WTC11 (cell line): ENCODE data around the gene IZUMO4. TPM values are rescaled to one million over a fixed set of nuclear protein-coding genes. Genes with fewer than 3 reads are reported as not detected.

Source experiments
- ATAC-seq: fragments of 200-7000 bp; cut with Tn5 transposase; 2 replicates; pipeline ENCODE4 v1.10.0; 2021; ENCODE audit warnings: mild to moderate bottlenecking, moderate library complexity
- CTCF ChIA-PET: fragments of 300-600 bp; sonication (Branson Sonifier 250); formaldehyde crosslinking; loops from one replicate; lab custom pipeline; 2021; ENCODE audit warnings: antibody characterized with exemption; lab: Charles Lee
- POLR2A ChIA-PET: fragments of 350-600 bp; sonication (Branson Sonifier 250); formaldehyde crosslinking; loops from one replicate; lab custom pipeline; 2021; ENCODE audit warnings: antibody characterized with exemption; lab: Charles Lee
- DNase-seq: peaks from one replicate; pipeline ENCODE4 v3.0.0; 2021; ENCODE audit warnings: low spot score
- H3K27ac Mint-ChIP-seq: 2 replicates; pipeline ENCODE4 v1.8.0; 2021; ENCODE audit warnings: mixed read lengths
- H3K27me3 Mint-ChIP-seq: 2 replicates; pipeline ENCODE4 v1.8.0; 2021; ENCODE audit warnings: low read depth, mild to moderate bottlenecking, moderate library complexity, mixed read lengths
- H3K36me3 Mint-ChIP-seq: 2 replicates; pipeline ENCODE4 v1.8.0; 2021; ENCODE audit warnings: mixed read lengths
- H3K4me1 Mint-ChIP-seq: 2 replicates; pipeline ENCODE4 v1.8.0; 2022; ENCODE audit warnings: mixed read lengths
- H3K4me3 Mint-ChIP-seq: 2 replicates; pipeline ENCODE4 v1.8.0; 2021; ENCODE audit warnings: mild to moderate bottlenecking, moderate library complexity, mixed read lengths
- H3K9me3 Mint-ChIP-seq: 2 replicates; pipeline ENCODE4 v1.8.0; 2021; ENCODE audit warnings: mixed read lengths
- CREB1 ChIP-seq: sonication (generic); formaldehyde crosslinking; IDR thresholded peaks from 2 replicates; pipeline ENCODE4 v1.8.0; 2023; ENCODE audit warnings: mild to moderate bottlenecking, missing genetic modification reagents
- FOXP1 ChIP-seq: sonication (generic); formaldehyde crosslinking; IDR thresholded peaks from 2 replicates; pipeline ENCODE4 v1.8.0; 2022; ENCODE audit warnings: missing genetic modification reagents, mild to moderate bottlenecking, moderate library complexity, borderline replicate concordance
- JAZF1 ChIP-seq: fragments of 250-450 bp; sonication (Bioruptor Pico); IDR thresholded peaks from 2 replicates; pipeline ENCODE4 v1.9.0; 2021; ENCODE audit warnings: moderate library complexity, mild to moderate bottlenecking, inconsistent platforms
- KAT7 ChIP-seq: sonication (generic); formaldehyde crosslinking; IDR thresholded peaks from 2 replicates; pipeline ENCODE4 v1.8.1; 2023; ENCODE audit warnings: missing genetic modification reagents, mild to moderate bottlenecking, borderline replicate concordance
- MXD4 ChIP-seq: fragments of 250-450 bp; sonication (Bioruptor Pico); IDR thresholded peaks from 2 replicates; pipeline ENCODE4 v1.8.0; 2021; ENCODE audit warnings: mild to moderate bottlenecking, moderate library complexity, borderline replicate concordance
- NFE2L1 ChIP-seq: sonication (generic); formaldehyde crosslinking; IDR thresholded peaks from 2 replicates; pipeline ENCODE4 v1.8.1; 2023; ENCODE audit warnings: missing genetic modification reagents
- RELA ChIP-seq: sonication (generic); formaldehyde crosslinking; IDR thresholded peaks from 2 replicates; pipeline ENCODE4 v1.8.1; 2022; ENCODE audit warnings: missing genetic modification reagents, mild to moderate bottlenecking, borderline replicate concordance
- SOX15 ChIP-seq: fragments of 250-450 bp; sonication (Bioruptor Pico); IDR thresholded peaks from 2 replicates; pipeline ENCODE4 v1.9.0; 2021; ENCODE audit warnings: mild to moderate bottlenecking
- ZNF219 ChIP-seq: sonication (generic); formaldehyde crosslinking; IDR thresholded peaks from 2 replicates; pipeline ENCODE4 v1.8.0; 2023; ENCODE audit warnings: missing genetic modification reagents, mild to moderate bottlenecking, borderline replicate concordance
- ZNF232 ChIP-seq: sonication (generic); formaldehyde crosslinking; IDR thresholded peaks from 2 replicates; pipeline ENCODE4 v1.8.0; 2022; ENCODE audit warnings: mild to moderate bottlenecking, missing genetic modification reagents
- total RNA-seq: library from RNA; stranded (reverse); gene quantifications from 3 replicates; pipeline ENCODE4 v1.2.3, GENCODE V29; 2021
- TF ChIP-seq, protein P1 (sequence below): fragments of 250-450 bp; sonication (Bioruptor Pico); IDR thresholded peaks from 2 replicates; pipeline ENCODE4 v1.8.0; 2021; ENCODE audit warnings: mild to moderate bottlenecking
- TF ChIP-seq, protein P2 (sequence below): sonication (generic); formaldehyde crosslinking; IDR thresholded peaks from 2 replicates; pipeline ENCODE4 v1.8.0; 2022; ENCODE audit warnings: mild to moderate bottlenecking, missing genetic modification reagents
- TF ChIP-seq, protein P3 (sequence below): sonication (generic); formaldehyde crosslinking; IDR thresholded peaks from 2 replicates; pipeline ENCODE4 v1.8.1; 2023; ENCODE audit warnings: mild to moderate bottlenecking, missing genetic modification reagents
- TF ChIP-seq, protein P4 (sequence below): sonication (generic); formaldehyde crosslinking; IDR thresholded peaks from 2 replicates; pipeline ENCODE4 v1.8.0; 2022; ENCODE audit warnings: missing genetic modification reagents
- TF ChIP-seq, protein P5 (sequence below): sonication (generic); formaldehyde crosslinking; IDR thresholded peaks from 2 replicates; pipeline ENCODE4 v1.8.0; 2023; ENCODE audit warnings: missing genetic modification reagents, mild to moderate bottlenecking, borderline replicate concordance
- TF ChIP-seq, protein P6 (sequence below): sonication (generic); formaldehyde crosslinking; IDR thresholded peaks from 2 replicates; pipeline ENCODE4 v1.8.1; 2022; ENCODE audit warnings: missing genetic modification reagents, borderline replicate concordance
- TF ChIP-seq, protein P7 (sequence below): sonication (generic); formaldehyde crosslinking; IDR thresholded peaks from 2 replicates; pipeline ENCODE4 v1.8.1; 2023; ENCODE audit warnings: mild to moderate bottlenecking, missing genetic modification reagents, moderate library complexity

IZUMO4 gene
- total RNA-seq, 1 experiment from 2014 or later: 1.9 TPM

DNA sequence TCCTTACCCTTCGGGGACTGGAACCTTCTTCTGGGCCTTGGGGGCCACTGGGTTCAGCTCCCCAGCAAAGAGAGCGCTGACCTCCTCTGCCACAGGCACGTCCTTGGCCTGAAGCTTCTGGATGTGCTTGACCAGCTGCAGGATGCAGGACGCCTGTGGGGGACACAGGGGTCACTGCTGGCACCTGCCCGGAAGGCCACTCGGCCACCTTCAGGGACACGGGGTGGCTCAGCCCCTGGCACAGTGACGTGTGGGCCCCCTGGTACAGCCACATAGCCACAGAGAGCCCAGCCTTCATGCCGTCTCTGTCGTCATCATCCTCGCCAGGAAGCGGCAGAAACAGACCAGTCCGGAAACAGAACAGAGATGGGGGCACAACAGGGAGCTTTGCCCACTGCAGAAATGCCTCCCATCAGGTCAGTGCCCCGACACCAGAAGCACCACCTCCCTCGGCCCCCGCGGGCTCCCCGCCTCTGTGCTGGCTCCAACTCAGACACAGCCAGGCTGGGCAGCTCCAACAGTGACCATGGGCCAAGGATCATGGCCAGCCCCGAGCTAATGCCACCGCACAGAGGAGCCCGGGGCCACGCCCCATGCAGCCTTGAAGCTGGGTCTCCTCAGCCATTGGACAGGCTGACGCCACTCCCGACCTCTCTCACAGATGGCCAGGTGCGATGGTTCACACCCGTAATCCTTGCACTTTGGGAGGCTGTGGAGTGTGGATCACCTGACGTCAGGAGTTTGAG lies 20.7 kb downstream of the IZUMO4 start:
- TF ChIP-seq, protein P1, sequence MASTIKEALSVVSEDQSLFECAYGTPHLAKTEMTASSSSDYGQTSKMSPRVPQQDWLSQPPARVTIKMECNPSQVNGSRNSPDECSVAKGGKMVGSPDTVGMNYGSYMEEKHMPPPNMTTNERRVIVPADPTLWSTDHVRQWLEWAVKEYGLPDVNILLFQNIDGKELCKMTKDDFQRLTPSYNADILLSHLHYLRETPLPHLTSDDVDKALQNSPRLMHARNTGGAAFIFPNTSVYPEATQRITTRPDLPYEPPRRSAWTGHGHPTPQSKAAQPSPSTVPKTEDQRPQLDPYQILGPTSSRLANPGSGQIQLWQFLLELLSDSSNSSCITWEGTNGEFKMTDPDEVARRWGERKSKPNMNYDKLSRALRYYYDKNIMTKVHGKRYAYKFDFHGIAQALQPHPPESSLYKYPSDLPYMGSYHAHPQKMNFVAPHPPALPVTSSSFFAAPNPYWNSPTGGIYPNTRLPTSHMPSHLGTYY (CRISPR knock-in tag): no peak
- TF ChIP-seq, protein P2, sequence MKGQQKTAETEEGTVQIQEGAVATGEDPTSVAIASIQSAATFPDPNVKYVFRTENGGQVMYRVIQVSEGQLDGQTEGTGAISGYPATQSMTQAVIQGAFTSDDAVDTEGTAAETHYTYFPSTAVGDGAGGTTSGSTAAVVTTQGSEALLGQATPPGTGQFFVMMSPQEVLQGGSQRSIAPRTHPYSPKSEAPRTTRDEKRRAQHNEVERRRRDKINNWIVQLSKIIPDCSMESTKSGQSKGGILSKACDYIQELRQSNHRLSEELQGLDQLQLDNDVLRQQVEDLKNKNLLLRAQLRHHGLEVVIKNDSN: no peak
- TF ChIP-seq, protein P3, sequence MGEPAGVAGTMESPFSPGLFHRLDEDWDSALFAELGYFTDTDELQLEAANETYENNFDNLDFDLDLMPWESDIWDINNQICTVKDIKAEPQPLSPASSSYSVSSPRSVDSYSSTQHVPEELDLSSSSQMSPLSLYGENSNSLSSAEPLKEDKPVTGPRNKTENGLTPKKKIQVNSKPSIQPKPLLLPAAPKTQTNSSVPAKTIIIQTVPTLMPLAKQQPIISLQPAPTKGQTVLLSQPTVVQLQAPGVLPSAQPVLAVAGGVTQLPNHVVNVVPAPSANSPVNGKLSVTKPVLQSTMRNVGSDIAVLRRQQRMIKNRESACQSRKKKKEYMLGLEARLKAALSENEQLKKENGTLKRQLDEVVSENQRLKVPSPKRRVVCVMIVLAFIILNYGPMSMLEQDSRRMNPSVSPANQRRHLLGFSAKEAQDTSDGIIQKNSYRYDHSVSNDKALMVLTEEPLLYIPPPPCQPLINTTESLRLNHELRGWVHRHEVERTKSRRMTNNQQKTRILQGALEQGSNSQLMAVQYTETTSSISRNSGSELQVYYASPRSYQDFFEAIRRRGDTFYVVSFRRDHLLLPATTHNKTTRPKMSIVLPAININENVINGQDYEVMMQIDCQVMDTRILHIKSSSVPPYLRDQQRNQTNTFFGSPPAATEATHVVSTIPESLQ (CRISPR knock-in tag): no peak
- TF ChIP-seq FOXP1 (no peak), SOX15 (no peak), ZNF219 (CRISPR knock-in tag) (no peak), CREB1 (CRISPR knock-in tag) (no peak), KAT7 (CRISPR knock-in tag) (no peak), JAZF1 (CRISPR knock-in tag) (no peak)
- TF ChIP-seq, protein P4, sequence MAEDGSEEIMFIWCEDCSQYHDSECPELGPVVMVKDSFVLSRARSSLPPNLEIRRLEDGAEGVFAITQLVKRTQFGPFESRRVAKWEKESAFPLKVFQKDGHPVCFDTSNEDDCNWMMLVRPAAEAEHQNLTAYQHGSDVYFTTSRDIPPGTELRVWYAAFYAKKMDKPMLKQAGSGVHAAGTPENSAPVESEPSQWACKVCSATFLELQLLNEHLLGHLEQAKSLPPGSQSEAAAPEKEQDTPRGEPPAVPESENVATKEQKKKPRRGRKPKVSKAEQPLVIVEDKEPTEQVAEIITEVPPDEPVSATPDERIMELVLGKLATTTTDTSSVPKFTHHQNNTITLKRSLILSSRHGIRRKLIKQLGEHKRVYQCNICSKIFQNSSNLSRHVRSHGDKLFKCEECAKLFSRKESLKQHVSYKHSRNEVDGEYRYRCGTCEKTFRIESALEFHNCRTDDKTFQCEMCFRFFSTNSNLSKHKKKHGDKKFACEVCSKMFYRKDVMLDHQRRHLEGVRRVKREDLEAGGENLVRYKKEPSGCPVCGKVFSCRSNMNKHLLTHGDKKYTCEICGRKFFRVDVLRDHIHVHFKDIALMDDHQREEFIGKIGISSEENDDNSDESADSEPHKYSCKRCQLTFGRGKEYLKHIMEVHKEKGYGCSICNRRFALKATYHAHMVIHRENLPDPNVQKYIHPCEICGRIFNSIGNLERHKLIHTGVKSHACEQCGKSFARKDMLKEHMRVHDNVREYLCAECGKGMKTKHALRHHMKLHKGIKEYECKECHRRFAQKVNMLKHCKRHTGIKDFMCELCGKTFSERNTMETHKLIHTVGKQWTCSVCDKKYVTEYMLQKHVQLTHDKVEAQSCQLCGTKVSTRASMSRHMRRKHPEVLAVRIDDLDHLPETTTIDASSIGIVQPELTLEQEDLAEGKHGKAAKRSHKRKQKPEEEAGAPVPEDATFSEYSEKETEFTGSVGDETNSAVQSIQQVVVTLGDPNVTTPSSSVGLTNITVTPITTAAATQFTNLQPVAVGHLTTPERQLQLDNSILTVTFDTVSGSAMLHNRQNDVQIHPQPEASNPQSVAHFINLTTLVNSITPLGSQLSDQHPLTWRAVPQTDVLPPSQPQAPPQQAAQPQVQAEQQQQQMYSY (CRISPR knock-in tag): no peak
- TF ChIP-seq, protein P5, sequence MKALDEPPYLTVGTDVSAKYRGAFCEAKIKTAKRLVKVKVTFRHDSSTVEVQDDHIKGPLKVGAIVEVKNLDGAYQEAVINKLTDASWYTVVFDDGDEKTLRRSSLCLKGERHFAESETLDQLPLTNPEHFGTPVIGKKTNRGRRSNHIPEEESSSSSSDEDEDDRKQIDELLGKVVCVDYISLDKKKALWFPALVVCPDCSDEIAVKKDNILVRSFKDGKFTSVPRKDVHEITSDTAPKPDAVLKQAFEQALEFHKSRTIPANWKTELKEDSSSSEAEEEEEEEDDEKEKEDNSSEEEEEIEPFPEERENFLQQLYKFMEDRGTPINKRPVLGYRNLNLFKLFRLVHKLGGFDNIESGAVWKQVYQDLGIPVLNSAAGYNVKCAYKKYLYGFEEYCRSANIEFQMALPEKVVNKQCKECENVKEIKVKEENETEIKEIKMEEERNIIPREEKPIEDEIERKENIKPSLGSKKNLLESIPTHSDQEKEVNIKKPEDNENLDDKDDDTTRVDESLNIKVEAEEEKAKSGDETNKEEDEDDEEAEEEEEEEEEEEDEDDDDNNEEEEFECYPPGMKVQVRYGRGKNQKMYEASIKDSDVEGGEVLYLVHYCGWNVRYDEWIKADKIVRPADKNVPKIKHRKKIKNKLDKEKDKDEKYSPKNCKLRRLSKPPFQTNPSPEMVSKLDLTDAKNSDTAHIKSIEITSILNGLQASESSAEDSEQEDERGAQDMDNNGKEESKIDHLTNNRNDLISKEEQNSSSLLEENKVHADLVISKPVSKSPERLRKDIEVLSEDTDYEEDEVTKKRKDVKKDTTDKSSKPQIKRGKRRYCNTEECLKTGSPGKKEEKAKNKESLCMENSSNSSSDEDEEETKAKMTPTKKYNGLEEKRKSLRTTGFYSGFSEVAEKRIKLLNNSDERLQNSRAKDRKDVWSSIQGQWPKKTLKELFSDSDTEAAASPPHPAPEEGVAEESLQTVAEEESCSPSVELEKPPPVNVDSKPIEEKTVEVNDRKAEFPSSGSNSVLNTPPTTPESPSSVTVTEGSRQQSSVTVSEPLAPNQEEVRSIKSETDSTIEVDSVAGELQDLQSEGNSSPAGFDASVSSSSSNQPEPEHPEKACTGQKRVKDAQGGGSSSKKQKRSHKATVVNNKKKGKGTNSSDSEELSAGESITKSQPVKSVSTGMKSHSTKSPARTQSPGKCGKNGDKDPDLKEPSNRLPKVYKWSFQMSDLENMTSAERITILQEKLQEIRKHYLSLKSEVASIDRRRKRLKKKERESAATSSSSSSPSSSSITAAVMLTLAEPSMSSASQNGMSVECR (CRISPR knock-in tag): no peak
- Mint-ChIP-seq H3K4me3 (no peak overlapping the region), H3K27me3 (no peaks in the 10 kb centered on the region), H3K4me1 (no peaks in the 10 kb centered on the region), H3K27ac (no peak overlapping the region), H3K36me3 (peaks cover 60% of the 10 kb centered on the region), H3K9me3 (no peaks in the 10 kb centered on the region)
- ATAC-seq: no peak
- no peak for DNase-seq
- POLR2A ChIA-PET: no interaction called here
- CTCF ChIA-PET: no interaction called here

DNA sequence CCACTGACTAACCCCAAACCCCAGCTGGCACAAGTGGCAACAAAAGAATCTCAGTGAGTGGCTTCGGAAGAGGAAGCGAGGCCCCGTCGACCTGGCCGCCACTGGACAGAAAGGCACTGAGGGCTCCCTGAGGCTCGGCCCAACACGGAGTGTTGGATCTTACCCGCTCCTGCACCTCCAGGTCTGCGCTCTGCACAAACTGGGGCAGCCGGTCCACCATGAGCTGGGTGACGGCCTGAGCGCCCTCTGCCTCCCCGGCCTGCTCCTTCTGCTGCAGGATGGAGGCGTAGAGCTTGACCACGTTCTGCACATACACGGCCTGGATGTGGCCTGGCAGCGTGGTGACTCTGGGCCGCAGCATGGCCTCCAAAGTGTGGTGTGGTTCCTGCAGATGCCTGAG lies 21.7 kb downstream of the IZUMO4 start:
- Mint-ChIP-seq H3K4me3 (no peak overlapping the region), H3K27me3 (no peaks in the 10 kb centered on the region), H3K27ac (no peak overlapping the region), H3K9me3 (no peaks in the 10 kb centered on the region), H3K4me1 (no peaks in the 10 kb centered on the region), H3K36me3 (peaks cover 58% of the 10 kb centered on the region)
- ATAC-seq: no peak
- DNase-seq: no peak
- POLR2A ChIA-PET: no interaction called here
- CTCF ChIA-PET: no interaction called here
- no peak for TF ChIP-seq MXD4 (CRISPR knock-in tag)
- TF ChIP-seq, protein P6, sequence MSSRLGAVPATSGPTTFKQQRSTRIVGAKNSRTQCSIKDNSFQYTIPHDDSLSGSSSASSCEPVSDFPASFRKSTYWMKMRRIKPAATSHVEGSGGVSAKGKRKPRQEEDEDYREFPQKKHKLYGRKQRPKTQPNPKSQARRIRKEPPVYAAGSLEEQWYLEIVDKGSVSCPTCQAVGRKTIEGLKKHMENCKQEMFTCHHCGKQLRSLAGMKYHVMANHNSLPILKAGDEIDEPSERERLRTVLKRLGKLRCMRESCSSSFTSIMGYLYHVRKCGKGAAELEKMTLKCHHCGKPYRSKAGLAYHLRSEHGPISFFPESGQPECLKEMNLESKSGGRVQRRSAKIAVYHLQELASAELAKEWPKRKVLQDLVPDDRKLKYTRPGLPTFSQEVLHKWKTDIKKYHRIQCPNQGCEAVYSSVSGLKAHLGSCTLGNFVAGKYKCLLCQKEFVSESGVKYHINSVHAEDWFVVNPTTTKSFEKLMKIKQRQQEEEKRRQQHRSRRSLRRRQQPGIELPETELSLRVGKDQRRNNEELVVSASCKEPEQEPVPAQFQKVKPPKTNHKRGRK (CRISPR knock-in tag): no peak
- TF ChIP-seq, protein P3 (CRISPR knock-in tag): no peak
- TF ChIP-seq ZNF232 (CRISPR knock-in tag): no peak
- TF ChIP-seq, protein P7, sequence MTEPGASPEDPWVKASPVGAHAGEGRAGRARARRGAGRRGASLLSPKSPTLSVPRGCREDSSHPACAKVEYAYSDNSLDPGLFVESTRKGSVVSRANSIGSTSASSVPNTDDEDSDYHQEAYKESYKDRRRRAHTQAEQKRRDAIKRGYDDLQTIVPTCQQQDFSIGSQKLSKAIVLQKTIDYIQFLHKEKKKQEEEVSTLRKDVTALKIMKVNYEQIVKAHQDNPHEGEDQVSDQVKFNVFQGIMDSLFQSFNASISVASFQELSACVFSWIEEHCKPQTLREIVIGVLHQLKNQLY (CRISPR knock-in tag): no peak
- no peak for TF ChIP-seq CREB1 (CRISPR knock-in tag)
- TF ChIP-seq NFE2L1: no peak
- TF ChIP-seq RELA (CRISPR knock-in tag): no peak
